Measurements from ENCODE around the gene ABCC4. TPM values are rescaled to one million over a fixed set of nuclear protein-coding genes. Genes with fewer than 3 reads are reported as not detected.

The ABCC4 gene
- polyA plus RNA-seq, 2 donors, result 0.55 to 1.4 TPM

DNA sequence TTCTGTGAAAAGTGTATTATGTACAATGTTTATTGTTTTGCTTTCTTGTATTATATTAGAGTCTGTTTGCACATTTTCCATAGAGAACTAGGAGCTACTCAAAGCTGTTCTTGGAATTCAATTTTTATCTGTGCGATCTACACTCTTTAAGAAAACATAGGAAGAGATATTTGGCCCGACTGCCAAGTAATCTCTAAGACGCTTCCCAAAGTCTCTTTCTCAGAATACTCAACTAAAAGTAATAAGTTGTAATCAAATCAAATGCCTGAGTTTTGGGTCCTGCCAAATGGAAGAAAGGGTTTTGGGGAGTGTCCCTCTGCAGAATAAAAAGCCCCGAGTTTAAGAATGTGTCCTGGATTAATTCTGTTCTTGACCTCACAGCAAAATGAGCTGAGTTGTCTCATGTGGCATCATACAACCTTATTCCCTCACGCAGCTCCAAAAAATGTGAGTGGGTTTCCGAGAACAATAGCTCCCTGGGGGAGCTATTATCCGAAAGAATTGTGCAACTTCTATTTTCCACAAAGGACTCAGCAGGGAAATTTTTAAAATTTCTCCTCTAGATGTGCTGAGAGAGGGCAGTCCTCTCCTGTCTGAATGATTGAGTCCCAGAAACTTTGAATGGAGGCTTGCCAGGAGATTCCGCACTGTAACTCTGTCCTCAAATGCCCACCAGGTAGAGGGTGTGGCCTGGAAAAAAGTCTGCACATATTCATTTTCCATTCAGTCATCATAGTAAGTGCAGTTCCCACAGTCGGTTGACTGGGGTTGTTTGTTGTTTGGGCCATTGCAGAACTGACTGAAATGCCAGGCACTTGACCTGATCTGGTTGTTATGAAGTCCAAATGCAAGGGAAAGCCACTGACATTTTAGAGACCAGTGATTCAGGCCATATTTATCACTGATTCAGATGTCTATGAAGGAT lies 309.0 kb downstream of the ABCC4 start:
- H3K36me3 ChIP-seq (ENCODE audit: control insufficient read depth in 2 of 2, insufficient read depth in 2 of 2, low read length in 1 of 2), result no peaks in the 10 kb centered on the region
- no peaks in the 10 kb centered on the region for H3K9me3 ChIP-seq (ENCODE audit: control insufficient read depth in 2 of 2, insufficient read depth in 1 of 2, low read depth in 1 of 2, low read length in 1 of 2)
- H3K4me3 ChIP-seq (ENCODE audit: low read depth in 1 of 2, low read length in 2 of 2), result no peak overlapping the region
- 68 to 71% methylated on average over 9 of the region's 9 CpGs for WGBS, 2 donors
- H3K27ac ChIP-seq (ENCODE audit: low read depth in 2 of 2, low read length in 1 of 2), result no peak overlapping the region
- peaks cover 0 to 2% of the 10 kb centered on the region in 2 donors for H3K27me3 ChIP-seq (ENCODE audit: control insufficient read depth in 1 of 2, insufficient read depth in 2 of 2, low read length in 2 of 2)
- no peaks in the 10 kb centered on the region for H3K4me1 ChIP-seq (ENCODE audit: control insufficient read depth in 2 of 2, insufficient read depth in 2 of 2, low read length in 1 of 2)

DNA sequence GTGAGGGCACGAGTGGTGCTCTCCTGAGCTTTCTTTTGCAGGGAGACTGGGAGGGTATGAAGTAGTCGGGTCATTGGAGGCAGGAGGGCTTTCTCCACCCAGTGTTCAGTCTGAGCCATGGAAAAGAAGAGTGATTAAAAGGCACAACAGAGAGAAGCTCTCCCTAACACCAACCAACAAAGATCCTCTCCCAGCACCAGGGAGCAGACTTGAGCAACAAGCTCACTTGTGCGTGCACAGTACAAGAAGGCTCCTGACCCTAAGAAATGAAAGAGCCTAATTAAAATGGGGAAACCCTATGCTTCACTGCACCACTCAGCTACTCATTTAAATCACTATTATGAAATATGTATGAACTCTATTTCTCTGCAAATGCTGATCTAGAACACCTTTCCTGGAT lies 312.6 kb downstream of the ABCC4 start:
- no peaks in the 10 kb centered on the region for H3K27me3 ChIP-seq (ENCODE audit: control insufficient read depth in 1 of 2, insufficient read depth in 2 of 2, low read length in 2 of 2)
- H3K9me3 ChIP-seq (ENCODE audit: control insufficient read depth in 2 of 2, insufficient read depth in 1 of 2, low read depth in 1 of 2, low read length in 1 of 2), result no peaks in the 10 kb centered on the region
- H3K4me3 ChIP-seq (ENCODE audit: low read depth in 1 of 2, low read length in 2 of 2), result no peak overlapping the region
- WGBS, 2 donors, result 56 to 67% methylated on average over 3 of the region's 3 CpGs
- H3K4me1 ChIP-seq (ENCODE audit: control insufficient read depth in 2 of 2, insufficient read depth in 2 of 2, low read length in 1 of 2), result no peaks in the 10 kb centered on the region
- no peaks in the 10 kb centered on the region for H3K36me3 ChIP-seq (ENCODE audit: control insufficient read depth in 2 of 2, insufficient read depth in 2 of 2, low read length in 1 of 2)
- no peak overlapping the region for H3K27ac ChIP-seq (ENCODE audit: low read depth in 2 of 2, low read length in 1 of 2)

DNA sequence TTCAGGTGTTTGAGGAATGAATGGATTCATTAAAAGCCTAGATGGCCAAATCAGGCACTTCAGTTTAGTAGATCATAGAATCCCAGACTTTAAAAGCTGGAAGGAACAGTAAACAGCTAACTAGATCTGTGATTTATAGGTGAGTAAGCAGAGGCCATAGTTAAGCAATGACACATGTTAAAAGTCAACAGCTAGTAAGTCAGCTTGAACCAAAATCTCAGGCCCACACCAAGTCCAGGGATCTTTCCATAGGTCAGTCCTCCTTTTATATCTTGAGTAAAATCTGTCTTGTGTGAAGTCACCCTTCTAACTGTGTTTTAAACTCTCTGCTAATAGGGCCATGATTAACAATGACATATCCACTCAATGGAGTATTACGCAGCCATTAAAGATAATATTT lies 313.4 kb downstream of the ABCC4 start:
- Histone ChIP-seq H3K27ac (ENCODE audit: low read depth in 2 of 2, low read length in 1 of 2) (no peak overlapping the region), H3K36me3 (ENCODE audit: control insufficient read depth in 2 of 2, insufficient read depth in 2 of 2, low read length in 1 of 2) (no peaks in the 10 kb centered on the region), H3K27me3 (ENCODE audit: control insufficient read depth in 1 of 2, insufficient read depth in 2 of 2, low read length in 2 of 2) (no peaks in the 10 kb centered on the region), H3K4me1 (ENCODE audit: control insufficient read depth in 2 of 2, insufficient read depth in 2 of 2, low read length in 1 of 2) (no peaks in the 10 kb centered on the region), H3K9me3 (ENCODE audit: control insufficient read depth in 2 of 2, insufficient read depth in 1 of 2, low read depth in 1 of 2, low read length in 1 of 2) (no peaks in the 10 kb centered on the region), H3K4me3 (ENCODE audit: low read depth in 1 of 2, low read length in 2 of 2) (no peak overlapping the region)
- WGBS, 2 donors, result 95 to 96% methylated on average over 1 of the region's 1 CpG

DNA sequence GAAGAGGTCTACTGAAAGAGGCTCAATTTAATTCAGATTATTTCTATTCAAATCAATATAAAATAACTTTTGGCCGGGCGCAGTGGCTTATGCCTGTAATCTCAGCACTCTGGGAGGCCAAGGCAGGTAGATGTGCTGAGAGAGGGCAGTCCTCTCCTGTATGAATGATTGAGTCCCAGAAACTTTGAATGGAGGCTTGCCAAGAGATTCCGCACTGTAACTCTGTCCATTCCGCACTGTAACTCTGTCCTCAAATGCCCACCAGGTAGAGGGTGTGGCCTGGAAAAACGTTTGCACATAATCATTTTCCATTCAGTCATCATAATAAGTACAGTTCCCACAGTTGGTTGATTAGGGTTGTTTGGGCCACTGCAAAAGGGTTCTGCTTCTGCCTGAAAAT lies 314.2 kb downstream of the ABCC4 start:
- Histone ChIP-seq H3K4me1 (ENCODE audit: control insufficient read depth in 2 of 2, insufficient read depth in 2 of 2, low read length in 1 of 2) (no peaks in the 10 kb centered on the region), H3K27ac (ENCODE audit: low read depth in 2 of 2, low read length in 1 of 2) (no peak overlapping the region)
- WGBS, 2 donors, result 76 to 84% methylated on average over 5 of the region's 5 CpGs

DNA sequence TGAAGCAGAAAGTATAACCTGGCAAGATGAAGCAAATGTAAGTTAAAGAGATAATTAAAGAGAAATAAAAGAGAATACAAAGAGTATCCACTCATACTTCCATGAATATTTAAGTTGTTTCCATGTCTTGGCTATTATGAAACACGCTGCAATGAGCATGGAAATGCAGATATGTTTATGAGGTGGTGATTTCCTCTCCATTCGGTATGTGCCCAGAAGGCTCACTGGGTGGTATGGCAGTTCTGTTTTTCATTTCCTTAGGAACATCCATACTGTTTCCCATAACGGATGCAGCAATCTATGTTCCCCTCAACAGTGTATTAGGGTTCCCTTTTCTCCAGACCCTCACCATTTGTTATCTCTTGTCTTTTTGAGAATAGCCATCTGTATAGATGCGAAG lies 316.3 kb downstream of the ABCC4 start:
- Histone ChIP-seq H3K9me3 (ENCODE audit: control insufficient read depth in 2 of 2, insufficient read depth in 1 of 2, low read depth in 1 of 2, low read length in 1 of 2) (no peaks in the 10 kb centered on the region), H3K36me3 (ENCODE audit: control insufficient read depth in 2 of 2, insufficient read depth in 2 of 2, low read length in 1 of 2) (no peaks in the 10 kb centered on the region), H3K4me1 (ENCODE audit: control insufficient read depth in 2 of 2, insufficient read depth in 2 of 2, low read length in 1 of 2) (no peaks in the 10 kb centered on the region), H3K4me3 (ENCODE audit: low read depth in 1 of 2, low read length in 2 of 2) (no peak overlapping the region), H3K27ac (ENCODE audit: low read depth in 2 of 2, low read length in 1 of 2) (no peak overlapping the region), H3K27me3 (ENCODE audit: control insufficient read depth in 1 of 2, insufficient read depth in 2 of 2, low read length in 2 of 2) (no peaks in the 10 kb centered on the region)
- WGBS, 2 donors, result 87 to 88% methylated on average over 4 of the region's 4 CpGs

More for the DNA sequence above, 314.2 kb downstream of the ABCC4 start:
- Histone ChIP-seq H3K9me3 (ENCODE audit: control insufficient read depth in 2 of 2, insufficient read depth in 1 of 2, low read depth in 1 of 2, low read length in 1 of 2) (no peaks in the 10 kb centered on the region), H3K4me3 (ENCODE audit: low read depth in 1 of 2, low read length in 2 of 2) (no peak overlapping the region), H3K36me3 (ENCODE audit: control insufficient read depth in 2 of 2, insufficient read depth in 2 of 2, low read length in 1 of 2) (no peaks in the 10 kb centered on the region), H3K27me3 (ENCODE audit: control insufficient read depth in 1 of 2, insufficient read depth in 2 of 2, low read length in 2 of 2) (no peaks in the 10 kb centered on the region)

DNA sequence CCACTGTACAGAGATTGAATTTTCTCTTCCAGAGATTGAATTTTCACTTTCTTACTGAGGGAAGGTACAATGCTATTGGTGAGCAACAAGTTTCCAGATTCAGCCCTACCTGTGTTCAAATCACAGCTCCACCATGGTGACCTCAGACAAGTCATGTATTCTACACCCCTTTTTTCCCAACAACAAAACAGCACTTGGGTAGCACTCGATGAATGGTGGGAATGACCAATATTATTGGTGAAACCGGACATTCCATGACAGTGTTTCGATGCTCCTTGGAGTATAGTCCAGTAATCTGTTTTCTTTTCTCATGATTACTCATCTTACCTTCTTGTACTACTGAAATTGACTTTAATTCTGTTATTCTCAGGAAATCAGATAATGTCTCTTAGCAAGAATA lies 322.7 kb downstream of the ABCC4 start:
- Histone ChIP-seq H3K36me3 (ENCODE audit: control insufficient read depth in 2 of 2, insufficient read depth in 2 of 2, low read length in 1 of 2) (no peaks in the 10 kb centered on the region), H3K9me3 (ENCODE audit: control insufficient read depth in 2 of 2, insufficient read depth in 1 of 2, low read depth in 1 of 2, low read length in 1 of 2) (no peaks in the 10 kb centered on the region), H3K4me1 (ENCODE audit: control insufficient read depth in 2 of 2, insufficient read depth in 2 of 2, low read length in 1 of 2) (no peaks in the 10 kb centered on the region), H3K4me3 (ENCODE audit: low read depth in 1 of 2, low read length in 2 of 2) (no peak overlapping the region), H3K27ac (ENCODE audit: low read depth in 2 of 2, low read length in 1 of 2) (no peak overlapping the region), H3K27me3 (ENCODE audit: control insufficient read depth in 1 of 2, insufficient read depth in 2 of 2, low read length in 2 of 2) (no peaks in the 10 kb centered on the region)
- 90 to 95% methylated on average over 3 of the region's 3 CpGs for WGBS, 2 donors

DNA sequence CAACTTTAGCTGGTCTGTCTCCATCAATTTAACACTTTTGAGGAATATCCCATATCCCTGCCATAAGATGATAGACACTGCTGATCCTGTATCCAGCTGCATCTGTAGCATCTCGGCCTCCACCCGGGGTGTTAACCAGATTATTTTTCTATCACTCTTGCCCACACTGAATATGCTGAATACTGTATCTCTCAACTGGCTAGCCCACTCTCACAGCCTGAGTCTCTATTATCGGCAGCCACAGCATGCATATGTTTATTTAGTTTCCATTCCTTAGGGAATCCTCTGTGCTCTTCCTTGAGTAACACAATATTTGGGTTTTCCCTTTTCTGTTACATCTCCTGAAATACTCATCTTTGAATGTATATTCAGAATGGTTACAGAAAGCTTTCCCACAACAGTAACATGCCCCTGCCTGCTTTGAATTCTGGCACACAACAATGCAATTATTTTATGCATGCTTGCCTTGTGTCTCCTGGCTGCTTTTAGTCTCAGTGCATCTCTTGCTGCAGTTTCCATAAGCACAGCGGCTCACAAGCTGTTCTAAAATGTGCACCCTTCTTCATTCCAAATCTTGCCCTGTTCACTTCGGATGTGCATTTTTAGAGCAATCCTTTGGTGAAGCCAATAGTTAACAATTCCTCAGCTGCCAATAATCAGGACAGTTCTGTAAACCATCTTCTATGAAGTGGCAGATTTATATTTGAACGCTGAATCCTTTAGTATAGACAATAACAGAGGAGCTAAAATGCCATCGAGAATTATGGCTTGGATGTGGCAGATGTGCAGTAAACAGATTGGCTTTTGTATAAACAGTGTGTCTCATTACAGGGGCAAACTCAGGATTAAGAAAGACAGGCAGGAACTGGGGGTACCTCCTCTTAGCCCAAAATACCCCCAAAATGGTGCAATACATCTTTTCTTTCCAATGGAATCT lies 327.0 kb downstream of the ABCC4 start:
- Histone ChIP-seq H3K4me3 (ENCODE audit: low read depth in 1 of 2, low read length in 2 of 2) (no peak overlapping the region), H3K27me3 (ENCODE audit: control insufficient read depth in 1 of 2, insufficient read depth in 2 of 2, low read length in 2 of 2) (no peaks in the 10 kb centered on the region), H3K9me3 (ENCODE audit: control insufficient read depth in 2 of 2, insufficient read depth in 1 of 2, low read depth in 1 of 2, low read length in 1 of 2) (no peaks in the 10 kb centered on the region), H3K36me3 (ENCODE audit: control insufficient read depth in 2 of 2, insufficient read depth in 2 of 2, low read length in 1 of 2) (no peaks in the 10 kb centered on the region), H3K27ac (ENCODE audit: low read depth in 2 of 2, low read length in 1 of 2) (no peak overlapping the region), H3K4me1 (ENCODE audit: control insufficient read depth in 2 of 2, insufficient read depth in 2 of 2, low read length in 1 of 2) (no peaks in the 10 kb centered on the region)
- 35 to 56% methylated on average over 7 of the region's 7 CpGs for WGBS, 2 donors

DNA sequence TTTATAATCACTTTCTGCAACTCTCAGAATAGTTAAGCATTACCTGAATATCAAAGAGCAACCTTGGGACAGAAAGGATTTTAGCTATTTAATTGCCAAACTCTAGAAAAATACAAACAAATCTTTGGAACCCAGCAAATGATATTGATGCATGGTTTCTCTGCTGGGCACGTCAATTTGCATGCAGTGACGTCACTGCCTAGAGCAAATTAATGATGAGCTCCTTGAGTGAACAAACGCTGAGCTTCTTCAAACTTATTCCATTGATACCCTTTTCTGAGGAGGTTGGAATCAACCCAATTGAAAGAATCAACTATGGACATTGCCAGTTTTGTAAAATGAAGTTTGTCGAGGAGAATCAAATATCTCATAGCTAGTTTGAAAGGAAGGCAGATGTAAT lies 329.0 kb downstream of the ABCC4 start:
- 65 to 73% methylated on average over 4 of the region's 4 CpGs for WGBS, 2 donors
- Histone ChIP-seq H3K36me3 (ENCODE audit: control insufficient read depth in 2 of 2, insufficient read depth in 2 of 2, low read length in 1 of 2) (no peaks in the 10 kb centered on the region), H3K4me3 (ENCODE audit: low read depth in 1 of 2, low read length in 2 of 2) (no peak overlapping the region), H3K9me3 (ENCODE audit: control insufficient read depth in 2 of 2, insufficient read depth in 1 of 2, low read depth in 1 of 2, low read length in 1 of 2) (no peaks in the 10 kb centered on the region), H3K27me3 (ENCODE audit: control insufficient read depth in 1 of 2, insufficient read depth in 2 of 2, low read length in 2 of 2) (peaks cover 0 to 8% of the 10 kb centered on the region in 2 donors), H3K27ac (ENCODE audit: low read depth in 2 of 2, low read length in 1 of 2) (no peak overlapping the region), H3K4me1 (ENCODE audit: control insufficient read depth in 2 of 2, insufficient read depth in 2 of 2, low read length in 1 of 2) (peaks cover 0 to 6% of the 10 kb centered on the region in 2 donors)

Measured in esophagus (tissue), 2 donors.